Right lobe of liver (tissue), 6 donors: ENCODE measurements around the gene RNU5B-1. TPM values are rescaled to one million over a fixed set of nuclear protein-coding genes. Genes with fewer than 3 reads are reported as not detected.
A peak's percentile ranks its signal among the peaks of the same experiment; 100 is the strongest.

Experiments used
- ATAC-seq, 4 donors: fragments of 200-7000 bp; cut with Tn5 transposase; one replicate each; pipeline ENCODE4 v1.9.1; 2020; ENCODE audit warnings: mild to moderate bottlenecking in 4 of 4, moderate library complexity in 4 of 4
- DNase-seq, 3 donors: peaks; one replicate each; pipeline ENCODE4 v3.0.0-alpha.2; 2020
- H3K27ac ChIP-seq, 3 donors: fragments of 200-600 bp; one replicate each; pipeline ENCODE4 v1.8.0; 2022
- H3K27me3 ChIP-seq, 2 donors: fragments of 200-600 bp; one replicate each; pipeline ENCODE4 v1.8.0; 2022
- H3K36me3 ChIP-seq, 4 donors: fragments of 200-600 bp; sonication (generic) in 1 of 4; one replicate each; pipeline versions ENCODE4 v1.5.1 to v1.8.0; 2017 to 2022; ENCODE audit warnings: control low read depth in 1 of 4
- H3K4me1 ChIP-seq, 4 donors: fragments of 200-600 bp; sonication (generic) in 1 of 4; one replicate each; pipeline versions ENCODE4 v1.5.1 to v1.8.0; 2017 to 2022; ENCODE audit warnings: control low read depth in 1 of 4
- H3K4me3 ChIP-seq, 3 donors: fragments of 200-600 bp; one replicate each; pipeline ENCODE4 v1.8.0; 2022
- H3K9me3 ChIP-seq, 4 donors: fragments of 200-600 bp; sonication (generic) in 1 of 4; one replicate each; pipeline versions ENCODE4 v1.5.1 to v1.8.0; 2017 to 2022; ENCODE audit warnings: control low read depth in 1 of 4
- CTCF ChIP-seq, 4 donors: fragments of 200-600 bp in 3 of 4; fragments of 450-650 bp in 1 of 4; IDR thresholded peaks; one replicate each; pipeline versions ENCODE4 v1.5.1 to v1.8.0; 2016 to 2022; ENCODE audit warnings: antibody characterized with exemption in 4 of 4, mild to moderate bottlenecking in 2 of 4
- POLR2A ChIP-seq: fragments of 450-650 bp; IDR thresholded peaks from one replicate; pipeline ENCODE4 v1.6.1; 2017; ENCODE audit warnings: antibody characterized with exemption, mild to moderate bottlenecking
- WGBS: methylation state at CpG from one replicate; pipeline ENCODE4 v1.1.6; 2018; ENCODE audit warnings: low coverage, low lambda C conversion rate; ENCODE audit not compliant: insufficient coverage; ENCODE audit errors: missing lambda C conversion rate; 5-methylcytosine and 5-hydroxymethylcytosine counted together
- intact Hi-C, 2 donors: fragments of 100-400 bp; cut with DNase I; formaldehyde crosslinking; loops; one replicate each; pipeline versions ENCODE4 v1.11.2 to v1.14.1; 2022
- total RNA-seq, 6 experiments: library from RNA; depleted of rRNA in 2 of 6; stranded (reverse); fragments of >200 nt in 2 of 6; fragmentation: NEBNext Ultra II Directional in 3 of 6; extraction: Animal tissue kit (Norgen Biotek cat#: 25700) in 3 of 6; gene quantifications; one replicate each; pipeline versions ENCODE4 v1.1.0 to v1.2.4, GENCODE V29; 2016 to 2023
- donor health status: DM: no; HTN: yes; CAD: no.
- donor health status: DM: no; HTN: no; CAD: no.
- donor health status: DM: no; HTN: no; CAD: no.
- donor health status: DM: no; HTN: yes; CAD: no.
- donor health status: DM: no; HTN: yes; CAD: no.

Gene RNU5B-1
- total RNA-seq, 6 experiments from 2014 or later: 11.0 to 35.4 TPM; not detected in 4

- no peak for TF ChIP-seq CTCF (IDR thresholded peaks at IDR 0.05)
- no peak for TF ChIP-seq POLR2A
- 89% methylated on average over 7 of the region's 18 CpGs for WGBS
- peak in 1 of 3 donors; percentile 40 for DNase-seq
- H3K9me3 ChIP-seq: no peaks in the 10 kb centered on the region
- H3K27me3 ChIP-seq: no peaks in the 10 kb centered on the region
- no peak overlapping the region for H3K27ac ChIP-seq
- no peaks in the 10 kb centered on the region for H3K36me3 ChIP-seq
- ATAC-seq: no peak
- H3K4me3 ChIP-seq: no peak overlapping the region
- H3K4me1 ChIP-seq: no peaks in the 10 kb centered on the region
- intact Hi-C loops: no loop called here
Measured at GRCh38 chr15:65329984-65330735, 25.7 kb downstream of the RNU5B-1 start.

GRCh38 chr15:65330934-65331645 is 26.6 kb downstream of the RNU5B-1 start:
- Histone ChIP-seq H3K9me3 (no peaks in the 10 kb centered on the region), H3K27ac (no peak overlapping the region), H3K27me3 (no peaks in the 10 kb centered on the region), H3K36me3 (no peaks in the 10 kb centered on the region), H3K4me1 (no peaks in the 10 kb centered on the region), H3K4me3 (no peak overlapping the region)
- intact Hi-C loops: no loop called here
- no peak for ATAC-seq
- no peak for TF ChIP-seq CTCF (IDR thresholded peaks at IDR 0.05)
- TF ChIP-seq POLR2A: no peak
- peak in 1 of 3 donors; percentile 39 for DNase-seq
- WGBS: 84% methylated on average over 9 of the region's 22 CpGs

- 84% methylated on average over 3 of the region's 7 CpGs for WGBS
- H3K4me3 ChIP-seq: no peak overlapping the region
- TF ChIP-seq POLR2A: no peak
- TF ChIP-seq CTCF (IDR thresholded peaks at IDR 0.05): no peak
- H3K9me3 ChIP-seq: no peaks in the 10 kb centered on the region
- intact Hi-C loops: no loop called here
- H3K27ac ChIP-seq: no peak overlapping the region
- H3K27me3 ChIP-seq: no peaks in the 10 kb centered on the region
- no peak for ATAC-seq
- no peaks in the 10 kb centered on the region for H3K4me1 ChIP-seq
- H3K36me3 ChIP-seq: no peaks in the 10 kb centered on the region
- no peak for DNase-seq
Measured at GRCh38 chr15:65331811-65332210, 27.3 kb downstream of the RNU5B-1 start.

- Histone ChIP-seq H3K4me3 (no peak overlapping the region), H3K36me3 (no peaks in the 10 kb centered on the region), H3K27me3 (no peaks in the 10 kb centered on the region), H3K4me1 (no peaks in the 10 kb centered on the region), H3K27ac (no peak overlapping the region), H3K9me3 (no peaks in the 10 kb centered on the region)
- ATAC-seq: no peak
- 88% methylated on average over 18 of the region's 31 CpGs for WGBS
- intact Hi-C loops: no loop called here
- no peak for DNase-seq
- no peak for TF ChIP-seq CTCF (IDR thresholded peaks at IDR 0.05)
- TF ChIP-seq POLR2A: no peak
Measured at GRCh38 chr15:65332391-65333147, 28.1 kb downstream of the RNU5B-1 start.
